ENCODE data around the gene ABCA8.

The ABCA8 gene

GRCh38 chr17:68850749-68851510 is 104.3 kb downstream of the ABCA8 start:
- Histone ChIP-seq H3K4me1 (ENCODE audit: control insufficient read depth in 1 of 2, insufficient read depth in 1 of 2, low read depth in 1 of 2, low read length in 1 of 2) (no peaks in the 10 kb centered on the region), H3K27ac (no peak overlapping the region), H3K4me3 (ENCODE audit: low read depth in 1 of 2, low read length in 1 of 2) (no peak overlapping the region), H3K27me3 (no peaks in the 10 kb centered on the region), H3K36me3 (no peaks in the 10 kb centered on the region), H3K9me3 (no peaks in the 10 kb centered on the region)
- TF ChIP-seq, protein P1, sequence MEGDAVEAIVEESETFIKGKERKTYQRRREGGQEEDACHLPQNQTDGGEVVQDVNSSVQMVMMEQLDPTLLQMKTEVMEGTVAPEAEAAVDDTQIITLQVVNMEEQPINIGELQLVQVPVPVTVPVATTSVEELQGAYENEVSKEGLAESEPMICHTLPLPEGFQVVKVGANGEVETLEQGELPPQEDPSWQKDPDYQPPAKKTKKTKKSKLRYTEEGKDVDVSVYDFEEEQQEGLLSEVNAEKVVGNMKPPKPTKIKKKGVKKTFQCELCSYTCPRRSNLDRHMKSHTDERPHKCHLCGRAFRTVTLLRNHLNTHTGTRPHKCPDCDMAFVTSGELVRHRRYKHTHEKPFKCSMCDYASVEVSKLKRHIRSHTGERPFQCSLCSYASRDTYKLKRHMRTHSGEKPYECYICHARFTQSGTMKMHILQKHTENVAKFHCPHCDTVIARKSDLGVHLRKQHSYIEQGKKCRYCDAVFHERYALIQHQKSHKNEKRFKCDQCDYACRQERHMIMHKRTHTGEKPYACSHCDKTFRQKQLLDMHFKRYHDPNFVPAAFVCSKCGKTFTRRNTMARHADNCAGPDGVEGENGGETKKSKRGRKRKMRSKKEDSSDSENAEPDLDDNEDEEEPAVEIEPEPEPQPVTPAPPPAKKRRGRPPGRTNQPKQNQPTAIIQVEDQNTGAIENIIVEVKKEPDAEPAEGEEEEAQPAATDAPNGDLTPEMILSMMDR (IDR thresholded peaks at IDR 0.05), result no peak

DNA sequence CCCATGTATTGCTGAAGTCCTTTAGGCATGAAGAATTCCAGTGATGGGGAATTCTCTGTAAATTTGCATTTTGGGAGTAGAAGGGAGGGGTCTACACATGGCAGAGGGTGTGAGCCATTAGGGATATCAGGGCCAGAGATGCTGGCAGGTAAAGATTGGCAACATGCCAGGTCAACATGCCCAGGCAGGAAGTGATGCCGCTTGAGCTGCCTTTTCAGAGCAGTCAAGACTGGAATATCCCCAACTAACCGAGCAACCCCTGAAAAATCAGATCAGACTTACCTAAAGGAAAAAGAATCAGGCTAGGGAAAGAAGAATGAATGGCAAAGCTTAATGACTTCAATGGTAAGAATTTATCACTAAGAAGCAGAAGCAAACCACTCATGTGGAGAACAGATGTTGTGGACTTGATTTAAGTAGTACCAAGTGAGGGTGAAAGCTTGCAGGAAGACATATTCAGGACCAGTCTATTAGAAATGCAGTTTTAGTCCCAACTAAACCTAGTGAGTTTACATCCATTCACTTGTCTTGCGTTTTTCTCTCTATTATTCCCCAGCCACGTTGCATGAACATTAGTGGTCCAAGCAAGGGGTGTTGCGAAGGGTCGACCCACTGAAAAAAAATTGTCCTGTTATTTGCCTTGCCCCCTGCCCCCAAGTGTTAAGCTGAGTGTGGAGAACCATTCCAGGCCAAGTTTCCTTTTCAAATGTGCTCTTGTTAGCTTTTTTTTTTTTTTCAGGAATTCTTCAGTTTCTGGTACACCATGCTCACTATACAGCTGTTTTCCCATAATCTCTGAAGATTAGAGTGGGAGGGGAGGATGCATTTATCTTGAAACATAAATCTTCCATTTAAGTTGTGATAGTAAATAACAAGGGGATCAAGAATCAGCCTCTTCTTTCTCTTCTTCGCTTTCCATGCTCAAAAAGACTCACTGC is 105.2 kb downstream of the ABCA8 start:
- no peaks in the 10 kb centered on the region for H3K36me3 ChIP-seq
- H3K27me3 ChIP-seq, result no peaks in the 10 kb centered on the region
- TF ChIP-seq, protein P1 (IDR thresholded peaks at IDR 0.05), result no peak
- H3K4me1 ChIP-seq (ENCODE audit: control insufficient read depth in 1 of 2, insufficient read depth in 1 of 2, low read depth in 1 of 2, low read length in 1 of 2), result no peaks in the 10 kb centered on the region
- no peak overlapping the region for H3K4me3 ChIP-seq (ENCODE audit: low read depth in 1 of 2, low read length in 1 of 2)
- no peak overlapping the region for H3K27ac ChIP-seq
- H3K9me3 ChIP-seq, result no peaks in the 10 kb centered on the region

- H3K27ac ChIP-seq, result no peak overlapping the region
- no peaks in the 10 kb centered on the region for H3K9me3 ChIP-seq
- no peak overlapping the region for H3K4me3 ChIP-seq (ENCODE audit: low read depth in 1 of 2, low read length in 1 of 2)
- TF ChIP-seq, protein P1 (IDR thresholded peaks at IDR 0.05), result no peak
- no peaks in the 10 kb centered on the region for H3K36me3 ChIP-seq
- H3K4me1 ChIP-seq (ENCODE audit: control insufficient read depth in 1 of 2, insufficient read depth in 1 of 2, low read depth in 1 of 2, low read length in 1 of 2), result no peaks in the 10 kb centered on the region
- no peaks in the 10 kb centered on the region for H3K27me3 ChIP-seq
Observed at GRCh38 chr17:68847711-68848110, 107.5 kb downstream of the ABCA8 start.

DNA sequence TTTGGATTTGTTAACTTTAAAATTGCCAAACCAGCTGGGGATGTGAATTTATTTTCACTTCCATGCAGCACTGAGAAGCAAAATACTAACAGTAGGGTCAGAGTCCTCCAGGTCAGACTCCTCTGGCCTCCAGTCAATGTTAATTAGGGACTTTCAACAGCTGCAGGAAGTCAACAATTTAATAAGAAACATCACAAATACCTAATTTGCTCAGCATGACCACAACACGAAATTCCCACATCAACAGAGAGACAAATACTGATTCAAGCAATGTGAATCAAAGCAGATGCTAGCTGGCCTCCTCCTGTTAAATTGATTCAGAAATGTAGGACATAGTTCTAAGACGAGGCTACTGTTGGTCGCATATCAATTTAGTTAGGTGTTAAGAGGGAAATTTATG is 111.7 kb downstream of the ABCA8 start:
- no peaks in the 10 kb centered on the region for H3K27me3 ChIP-seq
- H3K36me3 ChIP-seq, result no peaks in the 10 kb centered on the region
- TF ChIP-seq, protein P1 (IDR thresholded peaks at IDR 0.05), result no peak
- no peaks in the 10 kb centered on the region for H3K4me1 ChIP-seq (ENCODE audit: control insufficient read depth in 1 of 2, insufficient read depth in 1 of 2, low read depth in 1 of 2, low read length in 1 of 2)
- H3K4me3 ChIP-seq (ENCODE audit: low read depth in 1 of 2, low read length in 1 of 2), result no peak overlapping the region
- no peaks in the 10 kb centered on the region for H3K9me3 ChIP-seq
- H3K27ac ChIP-seq, result no peak overlapping the region

- TF ChIP-seq, protein P1 (IDR thresholded peaks at IDR 0.05), result no peak
- H3K9me3 ChIP-seq, result no peaks in the 10 kb centered on the region
- no peaks in the 10 kb centered on the region for H3K36me3 ChIP-seq
Observed at GRCh38 chr17:68840073-68840472, 115.1 kb downstream of the ABCA8 start.

More at GRCh38 chr17:68840073-68840472, 115.1 kb downstream of the ABCA8 start:
- Histone ChIP-seq H3K27me3 (no peaks in the 10 kb centered on the region), H3K4me3 (ENCODE audit: low read depth in 1 of 2, low read length in 1 of 2) (no peak overlapping the region), H3K27ac (no peak overlapping the region), H3K4me1 (ENCODE audit: control insufficient read depth in 1 of 2, insufficient read depth in 1 of 2, low read depth in 1 of 2, low read length in 1 of 2) (no peaks in the 10 kb centered on the region)

Measured in neutrophil (primary cell).